Thymus (tissue), 11 donors: Measurements from ENCODE around the gene CRABP2. TPM values are rescaled to one million over a fixed set of nuclear protein-coding genes. Genes with fewer than 3 reads are reported as not detected.

Experiments used
- DNase-seq, 9 donors: peaks; one replicate each; pipeline ENCODE4 v3.0.0-alpha.2; 2013; ENCODE audit warnings: low spot score in 9 of 9, low read depth in 6 of 9, missing footprints in 1 of 9
- H3K27ac ChIP-seq, 2 donors: one replicate each; pipeline ENCODE4 v1.5.1; 2013; ENCODE audit warnings: control low read depth in 1 of 2, low read depth in 1 of 2, low read length in 1 of 2, mild to moderate bottlenecking in 1 of 2, moderate library complexity in 1 of 2
- H3K27me3 ChIP-seq, 2 donors: one replicate each; pipeline ENCODE4 v1.5.1; 2013; ENCODE audit warnings: low read length in 1 of 2; ENCODE audit not compliant: control insufficient read depth in 2 of 2, insufficient read depth in 1 of 2
- H3K36me3 ChIP-seq, 2 donors: one replicate each; pipeline ENCODE4 v1.5.1; 2013; ENCODE audit warnings: low read length in 1 of 2, mild to moderate bottlenecking in 1 of 2, moderate library complexity in 1 of 2; ENCODE audit not compliant: control insufficient read depth in 2 of 2, insufficient read depth in 2 of 2
- H3K4me1 ChIP-seq, 2 donors: one replicate each; pipeline ENCODE4 v1.5.1; 2013; ENCODE audit warnings: low read length in 2 of 2; ENCODE audit not compliant: control insufficient read depth in 2 of 2, insufficient read depth in 2 of 2
- H3K4me3 ChIP-seq, 2 donors: one replicate each; pipeline ENCODE4 v1.5.1; 2013; ENCODE audit warnings: low read length in 2 of 2, control low read depth in 1 of 2, mild to moderate bottlenecking in 1 of 2
- H3K9me3 ChIP-seq, 2 donors: one replicate each; pipeline ENCODE4 v1.5.1; 2013; ENCODE audit warnings: low read length in 1 of 2, mild to moderate bottlenecking in 1 of 2; ENCODE audit not compliant: control insufficient read depth in 2 of 2, insufficient read depth in 1 of 2
- WGBS: extraction: QIAGEN DNeasy Blood & Tissue Kit; methylation state at CpG from one replicate; pipeline ENCODE4 v1.1.7; 2013; 5-methylcytosine and 5-hydroxymethylcytosine counted together
- polyA plus RNA-seq: library from polyadenylated mRNA; stranded (reverse); fragments of 200-250 nt; gene quantifications from one replicate; pipeline ENCODE4 v1.2.3, GENCODE V29; 2013
- total RNA-seq: library from RNA; stranded (reverse); fragments of 120-200 nt; gene quantifications from one replicate; pipeline ENCODE4 v1.2.4, GENCODE V29; 2013
- donor health status: healthy.

The CRABP2 gene
- total and polyA plus RNA-seq, 2 donors, result 20.7 to 75.0 TPM

GRCh38 chr1:156749419-156750118, 44.2 kb upstream of the CRABP2 start:
- peaks cover 4 to 23% of the 10 kb centered on the region in 2 donors for H3K36me3 ChIP-seq
- H3K27ac ChIP-seq, result peak overlapping the region; percentile 85 to 90
- no peaks in the 10 kb centered on the region for H3K27me3 ChIP-seq
- 45% methylated on average over 8 of the region's 8 CpGs for WGBS
- H3K9me3 ChIP-seq, result no peaks in the 10 kb centered on the region
- H3K4me3 ChIP-seq, result peak overlapping the region; percentile 66 to 95
- peaks cover 36 to 72% of the 10 kb centered on the region in 2 donors for H3K4me1 ChIP-seq
- DNase-seq, result peak in 1 of 9 donors; percentile 28

DNA sequence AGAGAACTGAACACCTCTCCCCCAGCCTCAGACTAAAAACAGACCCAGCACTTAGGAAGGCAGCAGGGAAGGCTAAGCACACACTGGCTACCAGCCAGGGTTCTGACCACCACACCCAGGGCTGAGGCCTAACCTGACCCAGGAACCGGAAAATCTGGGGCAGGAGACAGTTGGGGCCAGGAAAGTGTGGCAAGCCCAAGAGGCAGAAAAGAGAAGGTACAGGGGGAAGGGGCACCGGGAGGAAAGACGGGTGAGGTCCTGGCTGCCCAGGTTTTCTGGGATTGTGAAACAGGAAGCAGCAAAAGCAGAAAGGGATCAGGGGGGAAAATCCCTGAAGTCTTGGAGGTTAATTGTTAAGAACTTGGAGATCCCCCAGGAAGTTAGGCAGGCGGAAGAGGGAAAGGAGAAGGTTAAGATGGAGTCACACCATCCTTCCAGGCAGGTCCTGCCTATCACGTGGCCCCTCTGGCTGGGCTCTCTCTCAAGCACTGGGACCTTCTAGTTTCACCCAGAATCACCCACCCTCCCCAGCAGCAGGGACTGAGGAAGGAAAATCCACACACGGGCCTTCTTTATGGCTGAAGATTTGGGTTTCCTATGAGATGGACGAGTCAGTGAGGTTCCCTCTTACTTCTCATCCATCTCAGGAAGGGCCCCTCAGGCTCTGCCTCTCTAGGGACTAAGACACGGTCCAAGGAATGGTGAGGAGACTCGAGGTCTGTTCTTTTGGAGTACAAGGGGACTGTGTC, 43.5 kb upstream of the CRABP2 start:
- peak in 1 of 9 donors; percentile 35 for DNase-seq
- Histone ChIP-seq H3K9me3 (no peaks in the 10 kb centered on the region), H3K4me3 (peak overlapping the region; percentile 66 to 95), H3K27ac (peak overlapping the region; percentile 85 to 90), H3K27me3 (no peaks in the 10 kb centered on the region), H3K4me1 (peaks cover 36 to 74% of the 10 kb centered on the region in 2 donors), H3K36me3 (peaks cover 12 to 29% of the 10 kb centered on the region in 2 donors)
- WGBS, result 12% methylated on average over 9 of the region's 9 CpGs

DNA sequence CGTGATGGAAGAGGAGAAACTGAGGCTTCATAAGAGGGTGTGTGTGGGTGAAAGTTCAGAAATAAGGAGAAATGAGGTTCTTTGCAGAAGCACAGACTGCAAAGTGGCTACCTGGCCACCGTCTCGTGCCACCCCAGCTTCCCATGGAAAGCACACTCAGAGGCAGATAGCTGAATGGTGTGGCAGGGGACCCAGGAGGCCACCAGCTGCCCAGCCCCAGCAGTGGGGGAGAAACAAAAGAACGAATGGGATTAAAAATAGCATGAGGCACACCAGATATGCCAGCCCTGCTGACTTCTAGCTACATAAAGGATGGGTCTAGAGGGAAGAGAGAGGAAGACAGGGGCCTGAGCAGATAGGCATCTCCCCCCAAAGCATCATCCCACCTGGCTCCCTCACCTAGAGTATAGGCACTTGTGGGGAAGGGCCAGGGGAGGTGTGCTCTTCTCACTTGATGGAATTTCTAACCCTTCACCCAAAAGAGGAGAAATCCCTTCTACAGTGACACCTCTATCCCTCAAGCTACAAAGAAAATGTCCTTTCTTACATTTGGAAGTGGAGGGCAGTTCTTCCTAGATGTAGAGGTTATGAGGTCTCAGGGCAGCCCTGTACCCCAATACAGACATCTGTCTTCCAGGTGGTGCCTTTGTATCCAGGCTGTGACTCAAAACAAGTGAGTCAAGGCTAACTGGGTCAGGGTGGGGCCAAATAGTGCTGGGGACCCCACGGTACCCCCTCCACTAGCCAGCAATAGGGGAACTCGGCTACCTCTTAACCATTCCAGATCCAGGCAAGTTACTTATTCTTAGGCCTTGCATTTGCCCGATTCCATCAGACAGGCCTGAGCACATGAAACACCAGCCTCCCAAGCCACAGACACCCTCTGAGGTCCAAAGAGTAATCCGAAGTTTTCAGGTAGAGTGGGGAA, 42.6 kb upstream of the CRABP2 start:
- Histone ChIP-seq H3K4me3 (peak overlapping the region; percentile 66 to 95), H3K27me3 (no peaks in the 10 kb centered on the region), H3K9me3 (no peaks in the 10 kb centered on the region), H3K4me1 (peaks cover 34 to 73% of the 10 kb centered on the region in 2 donors), H3K36me3 (peaks cover 20 to 38% of the 10 kb centered on the region in 2 donors), H3K27ac (peak overlapping the region; percentile 85 to 90)
- WGBS, result 25% methylated on average over 8 of the region's 8 CpGs
- peak in 1 of 9 donors; percentile 41 for DNase-seq

DNA sequence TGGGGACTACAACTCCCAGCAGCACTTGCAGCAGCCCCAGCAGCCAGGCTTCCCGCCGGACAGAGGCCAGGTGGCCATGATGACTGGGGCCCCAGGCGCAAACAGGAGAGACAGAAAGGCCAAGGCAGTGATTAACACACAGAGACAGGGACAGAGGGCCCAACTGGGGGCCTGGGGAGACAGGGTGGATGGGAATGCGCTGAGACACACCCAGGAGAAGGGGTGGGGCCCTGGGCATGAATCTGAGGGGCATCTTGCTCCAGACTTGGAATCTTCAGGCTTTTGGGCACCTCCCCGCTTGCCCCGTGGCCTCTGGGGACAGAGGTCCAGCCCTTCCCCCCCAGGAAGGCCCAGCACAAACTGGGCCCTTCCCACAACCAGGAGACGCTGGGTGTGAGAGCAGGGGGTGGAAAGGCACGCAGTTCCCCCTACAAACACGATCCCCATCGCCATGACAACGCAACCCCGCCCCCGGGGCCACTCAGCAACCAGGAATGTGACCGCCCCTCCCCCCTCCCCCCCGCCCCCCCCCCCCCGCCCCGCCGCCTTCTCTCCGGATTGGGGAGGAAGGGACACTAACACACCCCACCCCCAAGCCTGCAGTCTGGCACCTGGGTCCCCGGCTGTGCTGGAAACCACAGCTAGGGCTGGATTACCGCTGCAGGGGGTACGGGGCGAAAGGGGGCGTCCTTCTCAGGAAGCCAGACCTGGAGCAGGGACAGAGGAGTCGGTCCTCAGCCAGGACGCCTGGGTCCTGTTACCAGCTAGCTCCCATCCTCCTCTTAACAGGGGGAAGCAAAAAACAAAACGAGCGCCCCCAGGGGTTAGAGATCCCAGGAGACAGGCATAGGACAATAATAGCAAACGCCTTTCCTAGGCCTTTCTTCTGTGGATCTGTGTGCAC, 41.6 kb upstream of the CRABP2 start:
- Histone ChIP-seq H3K36me3 (peaks cover 27 to 48% of the 10 kb centered on the region in 2 donors), H3K4me3 (peak overlapping the region; percentile 41 to 44), H3K27ac (peak overlapping the region; percentile 90 to 91), H3K27me3 (no peaks in the 10 kb centered on the region), H3K4me1 (peaks cover 31 to 74% of the 10 kb centered on the region in 2 donors), H3K9me3 (no peaks in the 10 kb centered on the region)
- WGBS, result 12% methylated on average over 24 of the region's 29 CpGs
- peak in 3 of 9 donors; percentile 66 to 82 (median 68) for DNase-seq

- Histone ChIP-seq H3K4me3 (peak overlapping the region in 1 of 2 donors; percentile 44), H3K27ac (peak overlapping the region; percentile 85 to 91), H3K27me3 (no peaks in the 10 kb centered on the region), H3K9me3 (no peaks in the 10 kb centered on the region), H3K36me3 (peaks cover 27 to 54% of the 10 kb centered on the region in 2 donors), H3K4me1 (peaks cover 32 to 78% of the 10 kb centered on the region in 2 donors)
- WGBS, result 84% methylated on average over 9 of the region's 9 CpGs
- DNase-seq, result no peak
Observed at GRCh38 chr1:156746406-156746727, 41.0 kb upstream of the CRABP2 start.

DNA sequence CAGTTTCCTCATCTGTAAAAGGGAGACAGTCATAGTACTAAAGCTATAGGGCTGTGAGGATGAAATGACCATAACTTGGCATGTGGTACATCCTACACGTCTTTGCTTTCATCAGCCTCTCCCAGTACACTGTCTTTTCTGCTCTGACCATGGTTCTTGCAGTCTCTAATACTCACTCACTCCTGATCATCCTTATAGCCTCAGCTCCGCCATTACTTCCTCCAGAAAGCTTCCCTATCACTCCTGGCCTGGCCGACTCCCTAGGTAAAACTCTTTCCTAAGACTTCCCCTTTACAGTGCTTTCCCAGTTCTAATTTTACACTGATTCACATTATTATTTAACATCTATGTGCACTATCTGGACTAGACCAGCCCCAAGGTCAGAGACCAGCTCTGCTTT, 40.5 kb upstream of the CRABP2 start:
- no peak for DNase-seq
- Histone ChIP-seq H3K36me3 (peaks cover 27 to 55% of the 10 kb centered on the region in 2 donors), H3K4me3 (no peak overlapping the region), H3K27ac (no peak overlapping the region), H3K4me1 (peaks cover 33 to 80% of the 10 kb centered on the region in 2 donors), H3K27me3 (no peaks in the 10 kb centered on the region), H3K9me3 (no peaks in the 10 kb centered on the region)
- 94% methylated on average over 3 of the region's 3 CpGs for WGBS

GRCh38 chr1:156744786-156745419, 39.5 kb upstream of the CRABP2 start:
- 81% methylated on average over 14 of the region's 14 CpGs for WGBS
- Histone ChIP-seq H3K36me3 (peaks cover 27 to 53% of the 10 kb centered on the region in 2 donors), H3K27me3 (no peaks in the 10 kb centered on the region), H3K27ac (no peak overlapping the region), H3K4me3 (no peak overlapping the region), H3K4me1 (peaks cover 30 to 78% of the 10 kb centered on the region in 2 donors), H3K9me3 (no peaks in the 10 kb centered on the region)
- no peak for DNase-seq

GRCh38 chr1:156744344-156744743, 39.0 kb upstream of the CRABP2 start:
- Histone ChIP-seq H3K36me3 (peaks cover 27 to 47% of the 10 kb centered on the region in 2 donors), H3K27ac (no peak overlapping the region), H3K9me3 (no peaks in the 10 kb centered on the region), H3K4me3 (no peak overlapping the region), H3K4me1 (peaks cover 27 to 72% of the 10 kb centered on the region in 2 donors), H3K27me3 (no peaks in the 10 kb centered on the region)
- WGBS, result 87% methylated on average over 12 of the region's 12 CpGs
- no peak for DNase-seq
